GM12874 (cell line): ENCODE measurements around the gene TNIK.

Experiments used
- CTCF ChIP-seq: IDR thresholded peaks from 2 replicates; pipeline ENCODE4 v1.5.1; 2011; ENCODE audit warnings: low read depth, mild to moderate bottlenecking, control low read depth, low read length, moderate library complexity; ENCODE audit not compliant: insufficient read depth

Gene TNIK

DNA sequence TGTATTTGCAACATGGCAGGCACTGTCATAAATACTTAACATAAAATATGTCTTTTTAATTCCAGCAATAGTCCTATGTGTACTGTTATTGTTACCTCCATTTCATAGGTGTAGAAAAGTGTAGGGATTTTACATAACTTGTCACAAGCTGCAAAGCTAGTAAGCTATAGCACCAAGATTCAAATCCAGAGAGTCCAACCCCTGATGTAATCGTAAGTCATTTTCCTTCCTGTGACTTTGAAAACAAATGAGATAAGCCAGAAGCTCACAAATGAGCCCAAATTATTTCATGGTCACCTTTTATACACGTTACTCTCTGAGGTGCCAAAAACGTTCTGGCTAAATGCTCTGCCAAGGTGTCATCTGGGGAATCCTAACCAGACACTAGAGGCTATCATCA, 23.8 kb downstream of the TNIK start:
- TF ChIP-seq CTCF = no peak

DNA sequence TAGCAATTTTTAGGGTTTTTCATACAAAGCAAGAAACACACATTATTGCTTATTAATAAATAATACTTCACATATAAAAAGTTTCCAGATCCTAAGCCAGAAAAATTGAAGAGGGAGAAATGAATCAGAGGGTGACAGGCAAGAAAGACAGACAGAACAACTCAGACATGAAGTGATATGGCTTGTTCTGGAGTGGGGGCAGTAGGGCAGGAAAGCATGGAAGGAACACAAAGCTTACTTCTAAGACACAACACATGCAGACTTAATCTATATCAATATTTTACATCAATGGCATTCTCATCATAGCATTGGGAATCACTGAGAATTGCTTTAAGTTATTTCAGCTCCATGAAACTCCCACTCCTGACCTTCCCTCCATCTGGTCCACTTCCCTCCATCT, 24.4 kb downstream of the TNIK start:
- no peak for TF ChIP-seq CTCF

- TF ChIP-seq CTCF = no peak
These were observed 25.1 kb downstream of the TNIK start for GRCh38 chr3:171435143-171435542.

DNA sequence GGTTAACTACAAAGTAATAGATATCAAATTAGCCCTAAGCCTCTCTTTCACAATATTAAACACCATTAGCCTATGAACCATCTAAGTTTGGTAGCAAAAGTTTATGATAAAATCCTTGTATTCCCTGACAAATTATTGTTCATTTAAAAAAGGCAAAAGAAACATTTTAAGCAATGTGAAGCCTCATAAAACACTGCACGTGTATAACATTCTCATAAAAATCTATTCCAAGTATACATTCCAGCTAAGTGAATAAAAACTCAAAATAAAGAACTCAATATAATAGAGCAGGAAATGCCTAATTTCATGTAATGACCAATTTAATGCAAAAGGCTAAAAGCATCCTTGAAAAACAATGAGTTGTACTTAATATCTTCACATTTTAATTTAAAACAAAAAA, 27.7 kb downstream of the TNIK start:
- TF ChIP-seq CTCF = no peak

- no peak for TF ChIP-seq CTCF
These were observed 28.7 kb downstream of the TNIK start for GRCh38 chr3:171431550-171431949.

GRCh38 chr3:171430530-171430929, 29.7 kb downstream of the TNIK start:
- no peak for TF ChIP-seq CTCF

DNA sequence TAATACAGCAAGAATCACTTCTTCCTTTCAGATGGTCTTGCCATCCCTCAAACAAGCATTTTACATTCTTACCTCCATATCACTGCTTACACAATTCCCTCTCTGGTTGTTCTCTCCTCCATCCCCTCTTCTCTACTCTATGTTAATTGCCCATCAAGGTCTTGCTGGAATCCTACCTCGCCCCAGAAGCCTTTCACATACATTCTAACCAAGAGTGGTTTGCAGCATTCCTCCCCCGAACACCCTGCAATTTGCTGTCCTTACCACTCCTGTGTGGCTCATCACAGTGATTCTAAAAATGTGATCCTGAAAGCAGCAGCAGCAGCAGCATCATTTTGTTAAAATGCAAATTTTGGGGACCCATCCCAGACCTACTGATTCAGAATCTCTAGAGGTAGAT, 30.6 kb downstream of the TNIK start:
- TF ChIP-seq CTCF = no peak

- no peak for TF ChIP-seq CTCF
These were observed 31.3 kb downstream of the TNIK start for GRCh38 chr3:171428892-171429291.
